ENCODE measurements around the gene EFHD1.

GRCh38 chr2:232728785-232729184 is 95.4 kb downstream of the EFHD1 start:
- no peak for TF ChIP-seq ZNF384 (IDR thresholded peaks at IDR 0.05)
- no peak for TF ChIP-seq FOXM1 (IDR thresholded peaks at IDR 0.05; ENCODE audit: borderline replicate concordance)
- no peak for TF ChIP-seq L3MBTL2 (conservative IDR thresholded peaks at IDR 0.05)
- no peak for TF ChIP-seq LEF1 (IDR thresholded peaks at IDR 0.05; ENCODE audit: borderline replicate concordance)
- TF ChIP-seq CTBP1 (IDR thresholded peaks at IDR 0.05; ENCODE audit: borderline replicate concordance) = no peak
- TF ChIP-seq NFRKB (IDR thresholded peaks at IDR 0.05) = no peak
- no peak for TF ChIP-seq ARNT (IDR thresholded peaks at IDR 0.05)
- no peak for TF ChIP-seq ELF4 (IDR thresholded peaks at IDR 0.05)
- no peak for TF ChIP-seq FOXA1 (IDR thresholded peaks at IDR 0.05)
- no peak for TF ChIP-seq PKNOX1 (IDR thresholded peaks at IDR 0.05)
